Erythroblast (primary cell): ENCODE results near the gene MRPS15.

Experiments used
- GATA1 ChIP-seq: IDR thresholded peaks from 2 replicates; pipeline ENCODE4 v1.6.1; 2011; ENCODE audit warnings: low read depth, mild to moderate bottlenecking, control low read depth, low read length, moderate library complexity
- POLR2A ChIP-seq: IDR thresholded peaks from 2 replicates; pipeline ENCODE4 v1.6.1; 2011; ENCODE audit warnings: mild to moderate bottlenecking, low read length

- TF ChIP-seq POLR2A (no peak), GATA1 (no peak)
Measured at GRCh38 chr1:36436821-36437220, 27.4 kb downstream of the MRPS15 start.
